ENCODE results near the gene CLIC3. TPM values are rescaled to one million over a fixed set of nuclear protein-coding genes. Genes with fewer than 3 reads are reported as not detected.

CLIC3 gene
- total and polyA plus RNA-seq, 2 donors (not counting 1 experiment from before 2014, with no cell fraction given): 1.1 to 1.9 TPM

- DNase-seq: no peak
- Histone ChIP-seq H3K79me2 (ENCODE audit: control insufficient read depth, insufficient read depth, low read length) (peaks cover 18% of the 10 kb centered on the region), H3K4me3 (ENCODE audit: control extremely low read depth in 1 of 5, extremely low read depth in 1 of 5, insufficient read depth in 1 of 5, low read depth in 2 of 5, low read length in 4 of 5) (no peak overlapping the region), H3K4me2 (replicated peaks; ENCODE audit: low read depth, low read length, poor library complexity, severe bottlenecking) (no peak overlapping the region), H4K20me1 (ENCODE audit: control insufficient read depth, insufficient read depth, low read length, poor library complexity, severe bottlenecking) (peaks cover 18% of the 10 kb centered on the region), H2AFZ (ENCODE audit: insufficient read depth, low read depth, low read length, poor library complexity, severe bottlenecking) (no peak overlapping the region), H3K27ac (ENCODE audit: low read length in 2 of 2) (no peak overlapping the region), H3K27me3 (replicated peaks in 1 of 4; ENCODE audit: control extremely low read depth in 1 of 4, control insufficient read depth in 3 of 4, insufficient read depth in 4 of 4, low read length in 3 of 4) (no peaks in the 10 kb centered on the region), H3K9me3 (ENCODE audit: control extremely low read depth in 1 of 3, control insufficient read depth in 2 of 3, insufficient read depth in 1 of 3, low read length in 2 of 3) (no peaks in the 10 kb centered on the region), H3K36me3 (replicated peaks in 1 of 2; ENCODE audit: control extremely low read depth in 1 of 2, control insufficient read depth in 1 of 2, extremely low read depth in 1 of 2, insufficient read depth in 2 of 2, low read length in 1 of 2) (peaks cover 0 to 9% of the 10 kb centered on the region in 2 experiments), H3K9ac (ENCODE audit: low read length) (no peak overlapping the region), H3K4me1 (ENCODE audit: control insufficient read depth in 2 of 2, insufficient read depth in 2 of 2, low read length in 2 of 2) (peaks cover 16 to 30% of the 10 kb centered on the region in 2 donors)
- Mint-ChIP-seq H3K27ac (no peak overlapping the region), H3K9me3 (ENCODE audit: insufficient read depth) (no peaks in the 10 kb centered on the region), H3K4me1 (peaks cover 12% of the 10 kb centered on the region), H3K27me3 (no peaks in the 10 kb centered on the region), H3K4me3 (no peak overlapping the region)
- POLR2A ChIA-PET: interaction anchor here (1.0 to 1.3 kb wide), 2 partner anchors 53 to 88 kb away, joined by 4 to 6 read pairs; no protein-coding TSS in a partner anchor
- intact Hi-C loops (cut with micrococcal nuclease): no loop called here
- CTCF ChIA-PET: interaction anchor here (0.8 to 2.7 kb wide), 13 partner anchors 8 to 476 kb away, joined by 3 to 39 read pairs (median 5); partner anchors contain the start of genes AJM1, EXD3, FUT7 and NOXA1
- no peak for TF ChIP-seq EZH2 (IDR thresholded peaks at IDR 0.05; ENCODE audit: borderline replicate concordance, insufficient read depth, low read depth, low read length, poor library complexity, severe bottlenecking)
- TF ChIP-seq, protein P1, sequence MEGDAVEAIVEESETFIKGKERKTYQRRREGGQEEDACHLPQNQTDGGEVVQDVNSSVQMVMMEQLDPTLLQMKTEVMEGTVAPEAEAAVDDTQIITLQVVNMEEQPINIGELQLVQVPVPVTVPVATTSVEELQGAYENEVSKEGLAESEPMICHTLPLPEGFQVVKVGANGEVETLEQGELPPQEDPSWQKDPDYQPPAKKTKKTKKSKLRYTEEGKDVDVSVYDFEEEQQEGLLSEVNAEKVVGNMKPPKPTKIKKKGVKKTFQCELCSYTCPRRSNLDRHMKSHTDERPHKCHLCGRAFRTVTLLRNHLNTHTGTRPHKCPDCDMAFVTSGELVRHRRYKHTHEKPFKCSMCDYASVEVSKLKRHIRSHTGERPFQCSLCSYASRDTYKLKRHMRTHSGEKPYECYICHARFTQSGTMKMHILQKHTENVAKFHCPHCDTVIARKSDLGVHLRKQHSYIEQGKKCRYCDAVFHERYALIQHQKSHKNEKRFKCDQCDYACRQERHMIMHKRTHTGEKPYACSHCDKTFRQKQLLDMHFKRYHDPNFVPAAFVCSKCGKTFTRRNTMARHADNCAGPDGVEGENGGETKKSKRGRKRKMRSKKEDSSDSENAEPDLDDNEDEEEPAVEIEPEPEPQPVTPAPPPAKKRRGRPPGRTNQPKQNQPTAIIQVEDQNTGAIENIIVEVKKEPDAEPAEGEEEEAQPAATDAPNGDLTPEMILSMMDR (IDR thresholded peaks at IDR 0.05): no peak
- 91% methylated on average over 19 of the region's 26 CpGs for WGBS (ENCODE audit: insufficient coverage)
- ATAC-seq (ENCODE audit: low read depth): no peak
These were observed 49.1 kb downstream of the CLIC3 start for GRCh38 chr9:136947028-136947891.

Measured in B cell (primary cell).